Right lobe of liver (tissue), 6 donors: ENCODE results near the gene CDHR3. TPM values are rescaled to one million over a fixed set of nuclear protein-coding genes. Genes with fewer than 3 reads are reported as not detected.

ENCODE experiments used
- ATAC-seq, 4 donors: fragments of 200-7000 bp; cut with Tn5 transposase; one replicate each; pipeline ENCODE4 v1.9.1; 2020; ENCODE audit warnings: mild to moderate bottlenecking in 4 of 4, moderate library complexity in 4 of 4
- DNase-seq, 3 donors: peaks; one replicate each; pipeline ENCODE4 v3.0.0-alpha.2; 2020
- H3K27ac ChIP-seq, 3 donors: fragments of 200-600 bp; one replicate each; pipeline ENCODE4 v1.8.0; 2022
- H3K27me3 ChIP-seq, 2 donors: fragments of 200-600 bp; one replicate each; pipeline ENCODE4 v1.8.0; 2022
- H3K36me3 ChIP-seq, 4 donors: fragments of 200-600 bp; sonication (generic) in 1 of 4; one replicate each; pipeline versions ENCODE4 v1.5.1 to v1.8.0; 2017 to 2022; ENCODE audit warnings: control low read depth in 1 of 4
- H3K4me1 ChIP-seq, 4 donors: fragments of 200-600 bp; sonication (generic) in 1 of 4; one replicate each; pipeline versions ENCODE4 v1.5.1 to v1.8.0; 2017 to 2022; ENCODE audit warnings: control low read depth in 1 of 4
- H3K4me3 ChIP-seq, 3 donors: fragments of 200-600 bp; one replicate each; pipeline ENCODE4 v1.8.0; 2022
- H3K9me3 ChIP-seq, 4 donors: fragments of 200-600 bp; sonication (generic) in 1 of 4; one replicate each; pipeline versions ENCODE4 v1.5.1 to v1.8.0; 2017 to 2022; ENCODE audit warnings: control low read depth in 1 of 4
- CTCF ChIP-seq, 4 donors: fragments of 200-600 bp in 3 of 4; fragments of 450-650 bp in 1 of 4; IDR thresholded peaks; one replicate each; pipeline versions ENCODE4 v1.5.1 to v1.8.0; 2016 to 2022; ENCODE audit warnings: antibody characterized with exemption in 4 of 4, mild to moderate bottlenecking in 2 of 4
- POLR2A ChIP-seq: fragments of 450-650 bp; IDR thresholded peaks from one replicate; pipeline ENCODE4 v1.6.1; 2017; ENCODE audit warnings: antibody characterized with exemption, mild to moderate bottlenecking
- WGBS: methylation state at CpG from one replicate; pipeline ENCODE4 v1.1.6; 2018; ENCODE audit warnings: low coverage, low lambda C conversion rate; ENCODE audit not compliant: insufficient coverage; ENCODE audit errors: missing lambda C conversion rate; 5-methylcytosine and 5-hydroxymethylcytosine counted together
- intact Hi-C, 2 donors: fragments of 100-400 bp; cut with DNase I; formaldehyde crosslinking; loops; one replicate each; pipeline versions ENCODE4 v1.11.2 to v1.14.1; 2022
- total RNA-seq, 6 experiments: library from RNA; depleted of rRNA in 2 of 6; stranded (reverse); fragments of >200 nt in 2 of 6; fragmentation: NEBNext Ultra II Directional in 3 of 6; extraction: Animal tissue kit (Norgen Biotek cat#: 25700) in 3 of 6; gene quantifications; one replicate each; pipeline versions ENCODE4 v1.1.0 to v1.2.4, GENCODE V29; 2016 to 2023
- donor health status: DM: no; HTN: yes; CAD: no.
- donor health status: DM: no; HTN: no; CAD: no.
- donor health status: DM: no; HTN: no; CAD: no.
- donor health status: DM: no; HTN: yes; CAD: no.
- donor health status: DM: no; HTN: yes; CAD: no.

The CDHR3 gene
- total RNA-seq, 6 experiments from 2014 or later = 3.6 to 8.6 (median 4.5) TPM

- Histone ChIP-seq H3K27ac (no peak overlapping the region), H3K27me3 (no peaks in the 10 kb centered on the region), H3K9me3 (no peaks in the 10 kb centered on the region), H3K4me1 (peaks cover 0 to 22% (median 8%) of the 10 kb centered on the region in 4 donors), H3K36me3 (no peaks in the 10 kb centered on the region), H3K4me3 (no peak overlapping the region)
- WGBS = 46% methylated on average over 3 of the region's 3 CpGs
- ATAC-seq (no peak), DNase-seq (no peak)
- intact Hi-C loops = no loop called here
- no peak for TF ChIP-seq CTCF (IDR thresholded peaks at IDR 0.05)
- TF ChIP-seq POLR2A = no peak
Measured at GRCh38 chr7:106067678-106068077, 104.6 kb downstream of the CDHR3 start.

GRCh38 chr7:106068538-106068961, 105.5 kb downstream of the CDHR3 start:
- 92% methylated on average over 4 of the region's 4 CpGs for WGBS
- ATAC-seq = no peak

GRCh38 chr7:106068986-106069385, 105.9 kb downstream of the CDHR3 start:
- peaks cover 0 to 22% (median 8%) of the 10 kb centered on the region in 4 donors for H3K4me1 ChIP-seq
- H3K9me3 ChIP-seq = no peaks in the 10 kb centered on the region
- 80% methylated on average over 1 of the region's 3 CpGs for WGBS
- DNase-seq (no peak), ATAC-seq (no peak)
- intact Hi-C loops = no loop called here
- no peak for TF ChIP-seq POLR2A
- H3K27me3 ChIP-seq = no peaks in the 10 kb centered on the region
- no peak overlapping the region for H3K27ac ChIP-seq
- no peaks in the 10 kb centered on the region for H3K36me3 ChIP-seq
- H3K4me3 ChIP-seq = no peak overlapping the region

More at GRCh38 chr7:106068538-106068961, 105.5 kb downstream of the CDHR3 start:
- Histone ChIP-seq H3K9me3 (no peaks in the 10 kb centered on the region), H3K27me3 (no peaks in the 10 kb centered on the region), H3K4me1 (peaks cover 0 to 22% (median 8%) of the 10 kb centered on the region in 4 donors), H3K36me3 (no peaks in the 10 kb centered on the region), H3K27ac (no peak overlapping the region), H3K4me3 (no peak overlapping the region)
- intact Hi-C loops = no loop called here
- no peak for TF ChIP-seq CTCF (IDR thresholded peaks at IDR 0.05)
- no peak for TF ChIP-seq POLR2A
- no peak for DNase-seq

- no peak for DNase-seq
- TF ChIP-seq CTCF (IDR thresholded peaks at IDR 0.05) (no peak), POLR2A (no peak)
- 78% methylated on average over 4 of the region's 9 CpGs for WGBS
- H3K36me3 ChIP-seq = no peaks in the 10 kb centered on the region
- ATAC-seq = no peak
- no peak overlapping the region for H3K4me3 ChIP-seq
- no peaks in the 10 kb centered on the region for H3K9me3 ChIP-seq
- no peaks in the 10 kb centered on the region for H3K27me3 ChIP-seq
- no peak overlapping the region for H3K27ac ChIP-seq
- H3K4me1 ChIP-seq = peaks cover 0 to 18% (median 6%) of the 10 kb centered on the region in 4 donors
- intact Hi-C loops = no loop called here
Measured at GRCh38 chr7:106069471-106070200, 106.6 kb downstream of the CDHR3 start.

GRCh38 chr7:106070201-106070551, 107.1 kb downstream of the CDHR3 start:
- no peaks in the 10 kb centered on the region for H3K27me3 ChIP-seq
- no peaks in the 10 kb centered on the region for H3K36me3 ChIP-seq
- TF ChIP-seq POLR2A (no peak), CTCF (IDR thresholded peaks at IDR 0.05) (no peak)
- H3K27ac ChIP-seq = no peak overlapping the region
- WGBS = 6% methylated on average over 2 of the region's 5 CpGs
- intact Hi-C loops = no loop called here
- H3K9me3 ChIP-seq = no peaks in the 10 kb centered on the region
- H3K4me1 ChIP-seq = peaks cover 0 to 13% (median 3%) of the 10 kb centered on the region in 4 donors
- no peak overlapping the region for H3K4me3 ChIP-seq
- peak; percentile 55 to 58 (median 56) for ATAC-seq
- peak; percentile 73 to 85 (median 82) for DNase-seq
